HepG2 (cell line): Measurements from ENCODE around the gene ESYT2. TPM values are rescaled to one million over a fixed set of nuclear protein-coding genes. Genes with fewer than 3 reads are reported as not detected.

ENCODE experiments used
- ATAC-seq: fragments of 200-7000 bp; cut with Tn5 transposase; 3 replicates; pipeline ENCODE4 v1.9.1; 2020; ENCODE audit warnings: mild to moderate bottlenecking, moderate library complexity
- BruUV-seq: library from RNA; stranded (reverse); fragments of 400-500 nt; replicated peaks from 2 replicates; lab custom pipeline; 2021; lab: Mats Ljungman, UMichigan
- CTCF ChIA-PET: fragments of 300-600 bp; formaldehyde crosslinking; extraction: SDS; loops from one replicate; lab custom pipeline; 2021; ENCODE audit warnings: low total read pairs, inconsistent platforms, low intra/inter-chr PET ratio; lab: Yijun Ruan, JAX
- POLR2A ChIA-PET: fragments of 350-600 bp; sonication (Branson Sonifier 250); formaldehyde crosslinking; loops from one replicate; lab custom pipeline; 2020; ENCODE audit warnings: antibody characterized with exemption, inconsistent platforms; lab: Yijun Ruan, JAX
- DNase-seq: peaks from one replicate; pipeline ENCODE4 v3.0.0-alpha.2; 2015; ENCODE audit warnings: low spot score
- FAIRE-seq: peaks from 3 replicates; lab custom pipeline; 2011; peaks lifted over from hg19 to GRCh38; lab: Jason Lieb, UNC
- H2AFZ ChIP-seq: one replicate; pipeline ENCODE4 v1.6.1; 2011; ENCODE audit warnings: low read length, inconsistent platforms
- H3K27ac ChIP-seq: fragments of 300-600 bp; 3 replicates; pipeline ENCODE4 v1.8.0; 2011; ENCODE audit warnings: mixed run types, mild to moderate bottlenecking, mixed read lengths, low read length, inconsistent platforms; ENCODE audit not compliant: insufficient read depth; ENCODE audit errors: extremely low read length
- H3K27me3 ChIP-seq, 2 experiments: fragments of 200-600 bp in 1 of 2; 2 replicates in 1 of 2; 3 replicates in 1 of 2; pipeline versions ENCODE4 v1.6.0 to v1.8.0; 2011; ENCODE audit warnings: low read length in 2 of 2, mild to moderate bottlenecking in 2 of 2, moderate library complexity in 2 of 2, inconsistent platforms in 1 of 2; ENCODE audit not compliant: insufficient read depth in 2 of 2, control insufficient read depth in 1 of 2
- H3K36me3 ChIP-seq, 2 experiments: fragments of 200-600 bp in 1 of 2; replicated peaks in 1 of 2; 2 replicates in 1 of 2; 3 replicates in 1 of 2; pipeline versions ENCODE4 v1.5.1 to v1.8.0; 2011; ENCODE audit warnings: low read length in 2 of 2, inconsistent platforms in 1 of 2; ENCODE audit not compliant: insufficient read depth in 2 of 2, control insufficient read depth in 1 of 2
- H3K4me1 ChIP-seq: 2 replicates; pipeline ENCODE4 v1.5.1; 2012; ENCODE audit warnings: low read length, inconsistent platforms; ENCODE audit not compliant: insufficient read depth
- H3K4me2 ChIP-seq: 2 replicates; pipeline ENCODE4 v1.6.0; 2011; ENCODE audit warnings: low read depth, low read length, inconsistent platforms
- H3K4me3 ChIP-seq, 3 experiments: fragments of 200-600 bp in 1 of 3; sonication (generic), shearing (Covaris generic) in 1 of 3; replicated peaks in 1 of 3; 2 replicates each; pipeline ENCODE4 v1.5.1; 2011 to 2016; ENCODE audit warnings: low read length in 3 of 3, inconsistent platforms in 2 of 3, low read depth in 2 of 3, mild to moderate bottlenecking in 2 of 3, control low read depth in 1 of 3, mixed read lengths in 1 of 3; ENCODE audit not compliant: insufficient read depth in 1 of 3
- H3K79me2 ChIP-seq: one replicate; pipeline ENCODE4 v1.6.1; 2011; ENCODE audit warnings: low read length, inconsistent platforms; ENCODE audit not compliant: insufficient read depth
- H3K9ac ChIP-seq: 2 replicates; pipeline ENCODE4 v1.6.0; 2011; ENCODE audit warnings: mild to moderate bottlenecking, low read depth, low read length, inconsistent platforms; ENCODE audit not compliant: insufficient read depth
- H3K9me3 ChIP-seq: 2 replicates; pipeline ENCODE4 v1.5.1; 2012; ENCODE audit warnings: mild to moderate bottlenecking, low read length
- H4K20me1 ChIP-seq: 2 replicates; pipeline ENCODE4 v1.6.0; 2011; ENCODE audit warnings: inconsistent platforms, mild to moderate bottlenecking, low read length, moderate library complexity; ENCODE audit not compliant: insufficient read depth
- CAMTA2 ChIP-seq: sonication (generic); formaldehyde crosslinking; IDR thresholded peaks from 2 replicates; pipeline ENCODE4 v1.4.0; 2020; ENCODE audit warnings: mild to moderate bottlenecking, missing genetic modification reagents, borderline replicate concordance
- CCDC6 ChIP-seq: sonication (generic); formaldehyde crosslinking; IDR thresholded peaks from 2 replicates; pipeline ENCODE4 v1.8.1; 2022; ENCODE audit warnings: mild to moderate bottlenecking, missing genetic modification reagents, moderate library complexity
- CENPX ChIP-seq: sonication (generic); formaldehyde crosslinking; IDR thresholded peaks from 2 replicates; pipeline ENCODE4 v1.9.0; 2021; ENCODE audit warnings: mild to moderate bottlenecking, missing genetic modification reagents, moderate library complexity
- HNF1B ChIP-seq: sonication (generic); formaldehyde crosslinking; IDR thresholded peaks from 2 replicates; pipeline ENCODE4 v1.5.1; 2020; ENCODE audit warnings: mild to moderate bottlenecking, moderate library complexity, missing genetic modification reagents
- HNF4G ChIP-seq, 2 experiments: sonication (generic) in 1 of 2; formaldehyde crosslinking in 1 of 2; IDR thresholded peaks; 2 replicates each; pipeline versions ENCODE4 v1.4.0 to v1.6.1; 2011 to 2020; ENCODE audit warnings: borderline replicate concordance in 2 of 2, low read depth in 2 of 2, mild to moderate bottlenecking in 2 of 2, low read length in 1 of 2, missing genetic modification reagents in 1 of 2, moderate library complexity in 1 of 2
- KLF16 ChIP-seq, 2 experiments: sonication (generic) in 1 of 2; formaldehyde crosslinking in 1 of 2; IDR thresholded peaks; 2 replicates each; pipeline versions ENCODE4 v1.6.1 to v1.8.0; 2016 to 2023; ENCODE audit warnings: missing genetic modification reagents in 2 of 2, missing compliant biosample characterization in 1 of 2
- MXI1 ChIP-seq: IDR thresholded peaks from 3 replicates; pipeline ENCODE4 v1.6.1; 2012; ENCODE audit warnings: low read depth, low read length, inconsistent platforms, borderline replicate concordance
- RFXAP ChIP-seq: sonication (generic); formaldehyde crosslinking; IDR thresholded peaks from 2 replicates; pipeline ENCODE4 v1.4.0; 2020; ENCODE audit warnings: missing genetic modification reagents, borderline replicate concordance
- SAP130 ChIP-seq: IDR thresholded peaks from 2 replicates; pipeline ENCODE4 v1.6.1; 2016; ENCODE audit warnings: low read depth
- SMAD9 ChIP-seq: sonication (generic); formaldehyde crosslinking; IDR thresholded peaks from 2 replicates; pipeline ENCODE4 v1.5.1; 2020; ENCODE audit warnings: mild to moderate bottlenecking, missing genetic modification reagents
- TEAD3 ChIP-seq: optimal IDR thresholded peaks from 2 replicates; pipeline ENCODE3; 2016; ENCODE audit warnings: borderline replicate concordance
- ZNF263 ChIP-seq: sonication (generic); formaldehyde crosslinking; IDR thresholded peaks from 2 replicates; pipeline ENCODE4 v1.4.0; 2020; ENCODE audit warnings: missing genetic modification reagents
- ZNF275 ChIP-seq: sonication (generic); formaldehyde crosslinking; IDR thresholded peaks from 2 replicates; pipeline ENCODE4 v1.8.0; 2022; ENCODE audit warnings: missing genetic modification reagents, mild to moderate bottlenecking, inconsistent platforms, borderline replicate concordance
- ZNF644 ChIP-seq: IDR thresholded peaks from 2 replicates; pipeline ENCODE4 v1.6.1; 2016; ENCODE audit warnings: low read depth
- ZNF670 ChIP-seq: sonication (generic); formaldehyde crosslinking; IDR thresholded peaks from 2 replicates; pipeline ENCODE4 v1.8.0; 2022; ENCODE audit warnings: mild to moderate bottlenecking, missing genetic modification reagents, borderline replicate concordance
- ZNF772 ChIP-seq: sonication (generic); formaldehyde crosslinking; IDR thresholded peaks from 2 replicates; pipeline ENCODE4 v1.5.0; 2020; ENCODE audit warnings: mild to moderate bottlenecking, missing genetic modification reagents
- ZNF784 ChIP-seq: sonication (generic); formaldehyde crosslinking; IDR thresholded peaks from 2 replicates; pipeline ENCODE4 v1.5.1; 2020; ENCODE audit warnings: missing genetic modification reagents, mild to moderate bottlenecking, borderline replicate concordance
- WGBS: methylation state at CpG from one replicate; pipeline ENCODE4 v1.1.6; 2017; ENCODE audit warnings: low lambda C conversion rate; 5-methylcytosine and 5-hydroxymethylcytosine counted together
- in situ Hi-C: cut with HindIII; loops from 2 replicates; pipeline ENCODE4 v1.10.0; 2017; ENCODE audit warnings: low pct_unique_long_range_greater_than_20kb; ENCODE audit not compliant: extremely low pct_ligation_motif_present
- intact Hi-C: fragments of 100-400 bp; cut with micrococcal nuclease; formaldehyde crosslinking; loops from one replicate; pipeline ENCODE4 v1.10.0; 2022; ENCODE audit not compliant: unreplicated experiment
- polyA plus RNA-seq, 8 experiments: library from polyadenylated mRNA; depleted of rRNA in 3 of 8; stranded (reverse) in 7 of 8; unstranded in 1 of 8; fragments of >200 nt; fragmentation: Illumina TruSeq in 4 of 8; extraction: Trizol in 4 of 8; gene quantifications; 2 replicates each; pipeline versions ENCODE4 v1.2.1 to v1.2.3, GENCODE V29; 2011 to 2016; ENCODE audit warnings: low read depth in 4 of 8, missing spikeins in 1 of 8, mixed read lengths in 1 of 8; ENCODE audit not compliant: insufficient read depth in 1 of 8
- total RNA-seq, 5 experiments: library from RNA; depleted of rRNA; stranded (reverse); fragments of >200 nt; fragmentation: Illumina TruSeq; extraction: Trizol; gene quantifications; 2 replicates each; pipeline ENCODE4 v1.2.3, GENCODE V29; 2016; ENCODE audit warnings: low read depth in 1 of 5

Gene ESYT2
- total and polyA plus RNA-seq, 2 of the 13 experiments (the other 11 are each of a cell fraction or from before 2014, with no cell fraction given): 28.5 to 37.3 TPM

GRCh38 chr7:158850545-158851102 is 21.3 kb upstream of the ESYT2 start:
- no TSS peak for BruUV-seq
- peak; percentile 66 for ATAC-seq
- Histone ChIP-seq H3K27ac (peak overlapping the region; percentile 83), H3K4me1 (peaks cover 39% of the 10 kb centered on the region), H4K20me1 (no peaks in the 10 kb centered on the region), H3K36me3 (no peaks in the 10 kb centered on the region), H3K9me3 (no peaks in the 10 kb centered on the region; the same call in 1 of the 2 replicates), H3K4me3 (peak overlapping the region; percentile 58 to 77 (median 66)), H2AFZ (peak overlapping the region; percentile 76), H3K4me2 (peak overlapping the region; percentile 99), H3K79me2 (no peaks in the 10 kb centered on the region), H3K27me3 (no peaks in the 10 kb centered on the region; a peak in 1 of 5 replicates), H3K9ac (peak overlapping the region; percentile 70)
- ChIA-PET CTCF (no interaction called here), POLR2A (interaction anchor here (1.3 to 4.8 kb wide), 12 partner anchors 9 to 143 kb away, joined by 3 to 63 read pairs (median 12); partner anchors contain the start of gene ESYT2)
- no peak for FAIRE-seq
- peak; percentile 66 for DNase-seq
- in situ Hi-C loops: no loop called here
- intact Hi-C loops: no loop called here
- WGBS: 5% methylated on average over 5 of the region's 5 CpGs
- TF ChIP-seq CCDC6 (CRISPR knock-in tag) (peak; percentile 34; the same call in 1 of the 2 replicates), TEAD3 (CRISPR knock-in tag) (peak; percentile 71), SMAD9 (no peak), ZNF784 (0 out of 2 replicates have a peak, but pooled peaks have one; percentile 23), ZNF772 (0 out of 2 replicates have a peak, but pooled peaks have one; percentile 3), RFXAP (CRISPR knock-in tag) (no peak), CENPX (CRISPR knock-in tag) (no peak), MXI1 (0 out of 3 replicates have a peak, but pooled peaks have one; percentile 2), ZNF670 (peak; percentile 58; the same call in 1 of the 2 replicates), SAP130 (no peak; the same call in 1 of the 2 replicates), HNF1B (0 out of 2 replicates have a peak, but pooled peaks have one; percentile 4), KLF16 (CRISPR knock-in tag; IDR thresholded peaks at IDR 0.05) (0 out of 4 replicates have a peak, but pooled peaks of 1 of the 2 experiments have one; percentile 33), ZNF263 (0 out of 2 replicates have a peak, but pooled peaks have one; percentile 5), ZNF275 (CRISPR knock-in tag) (0 out of 2 replicates have a peak, but pooled peaks have one; percentile 17), CAMTA2 (CRISPR knock-in tag) (no peak), ZNF644 (CRISPR knock-in tag) (peak; percentile 42; the same call in 1 of the 2 replicates), HNF4G (IDR thresholded peaks at IDR 0.05; ENCODE audit: borderline replicate concordance, low read depth, low read length) (peak; percentile 53; the same call in 1 of the 2 replicates), HNF4G (CRISPR knock-in tag; IDR thresholded peaks at IDR 0.05; ENCODE audit: borderline replicate concordance, low read depth) (no peak)
